Activated effector memory CD4-positive, alpha-beta T cell treated with anti-CD3 and anti-CD28 coated beads, Interleukin-2, amount 50 U/mL, for 16 hours (primary cell): Measurements from ENCODE around the gene DENND4B.
A peak's percentile ranks its signal among the peaks of the same experiment; 100 is the strongest.

Experiments used
- DNase-seq: peaks from one replicate; pipeline ENCODE4 v3.0.0-alpha.2; 2020

The DENND4B gene

DNA sequence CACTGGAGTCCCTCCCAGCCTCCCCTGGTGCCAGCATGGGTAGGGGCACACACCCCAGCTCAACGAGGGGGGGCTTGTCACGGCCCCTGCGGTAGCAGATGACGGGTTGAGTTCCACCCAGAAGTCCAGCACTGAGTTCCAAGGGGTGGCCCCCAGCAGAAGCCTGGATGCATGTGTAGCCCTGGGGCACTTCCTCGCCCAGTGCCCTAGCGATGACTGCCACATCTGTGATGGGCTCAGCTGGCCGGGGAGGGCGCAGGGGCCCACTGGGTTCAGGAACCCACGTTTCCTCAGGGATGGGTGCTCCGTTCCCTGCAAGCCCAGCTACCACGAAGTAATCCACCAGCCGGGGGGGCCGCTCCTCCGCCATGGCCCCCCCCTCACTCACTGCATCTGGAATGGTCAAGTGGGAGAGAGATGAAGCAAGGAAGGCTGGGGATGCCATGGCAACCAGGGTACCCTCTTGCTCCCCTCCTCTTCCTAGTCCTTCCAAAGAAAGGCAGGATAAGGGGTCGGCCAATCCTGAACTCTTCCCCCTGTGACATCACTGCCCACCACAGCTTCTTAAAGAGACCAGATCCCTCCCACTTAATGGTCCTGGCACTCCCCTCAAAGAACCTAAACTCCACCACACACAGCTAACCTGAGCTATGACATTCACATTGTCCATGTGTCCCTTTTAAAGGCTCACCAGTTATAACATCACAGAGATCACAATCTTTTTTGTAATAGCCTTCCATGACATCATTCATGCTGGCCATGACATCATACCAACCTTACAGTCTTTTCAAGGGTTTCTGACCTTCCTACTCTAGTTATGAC is 2.3 kb downstream of the DENND4B start:
- no peak for DNase-seq

DNA sequence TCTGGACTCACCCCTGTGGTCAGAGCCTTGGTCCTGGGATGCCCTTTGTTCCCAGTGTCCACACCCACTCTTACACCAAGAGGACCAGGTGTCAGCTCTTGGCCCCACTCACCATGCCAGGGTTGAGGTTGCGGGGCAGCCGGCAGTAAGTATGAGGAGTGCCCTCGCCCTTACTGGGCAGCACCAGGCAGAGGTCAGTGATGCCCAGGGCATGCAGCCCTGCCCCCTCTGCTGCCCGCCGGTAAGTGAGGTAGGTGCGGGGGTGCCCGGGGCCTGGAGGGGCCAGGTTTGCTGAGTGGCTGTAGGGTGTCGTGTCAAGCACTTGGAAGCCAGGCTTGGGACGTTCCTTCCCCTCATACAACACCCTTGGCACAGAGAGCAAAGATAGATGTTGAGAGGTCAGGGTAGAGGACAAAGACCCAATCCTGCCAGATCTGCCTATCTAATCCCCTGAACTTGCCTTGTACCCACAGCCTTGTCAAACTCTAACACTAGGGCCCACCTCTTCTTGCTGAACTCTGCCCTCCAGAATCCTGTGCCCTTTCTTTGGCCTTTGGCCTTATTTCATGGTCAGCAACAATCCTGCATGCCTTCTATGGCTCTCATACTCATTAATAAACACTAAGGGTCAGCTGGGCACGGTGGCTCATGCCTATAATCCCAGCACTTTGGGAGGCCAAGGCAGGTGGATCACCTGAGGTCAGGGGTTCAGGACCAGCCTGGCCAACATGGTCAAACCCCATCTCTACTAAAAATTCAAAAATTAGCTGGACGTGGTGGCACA is 3.6 kb downstream of the DENND4B start:
- no peak for DNase-seq

GRCh38 chr1:153941826-153942725 is 4.4 kb downstream of the DENND4B start:
- no peak for DNase-seq

DNA sequence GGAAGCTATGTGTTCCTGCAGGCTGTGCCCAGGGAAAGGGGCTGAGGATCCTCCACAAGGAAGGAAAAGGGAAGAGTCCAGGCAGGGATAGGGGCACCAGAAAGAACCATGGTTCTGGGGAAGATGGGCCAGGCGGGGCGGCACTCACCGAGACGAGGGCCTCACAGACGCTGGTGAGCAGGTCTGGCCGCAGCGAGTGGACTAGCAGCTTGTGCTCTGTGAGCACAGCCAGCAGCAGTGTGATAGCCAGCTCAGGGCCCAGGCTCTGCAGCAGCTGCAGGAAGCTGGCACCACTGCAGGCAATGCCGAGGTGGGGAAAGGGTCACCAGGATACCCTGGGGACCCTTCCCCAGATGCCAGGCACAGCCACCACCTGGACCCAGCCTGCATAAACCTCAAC is 5.8 kb downstream of the DENND4B start:
- DNase-seq, result no peak

DNA sequence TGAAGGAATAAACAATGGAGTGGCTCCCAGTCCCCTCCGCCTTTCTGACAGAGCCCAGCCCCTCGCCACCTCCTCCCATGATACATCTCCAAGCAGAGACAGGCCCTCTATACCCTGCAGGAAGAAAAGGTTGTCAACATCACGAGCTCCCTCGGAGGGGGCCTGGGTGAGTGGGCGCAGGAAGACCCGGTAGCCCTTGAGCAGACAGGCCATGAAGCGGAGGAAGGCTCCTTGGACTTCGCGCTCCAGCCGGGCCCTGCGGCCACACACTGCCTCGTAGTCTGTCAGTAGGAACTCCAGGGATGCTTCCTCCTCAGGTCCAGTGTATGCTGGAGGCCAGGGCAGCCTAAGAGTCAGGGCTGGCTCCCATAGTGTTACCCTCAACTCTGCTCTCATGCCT is 7.0 kb downstream of the DENND4B start:
- no peak for DNase-seq

- DNase-seq, result no peak
Measured at GRCh38 chr1:153938996-153939395, 7.5 kb downstream of the DENND4B start.

- no peak for DNase-seq
Measured at GRCh38 chr1:153937331-153937730, 9.2 kb downstream of the DENND4B start.

DNA sequence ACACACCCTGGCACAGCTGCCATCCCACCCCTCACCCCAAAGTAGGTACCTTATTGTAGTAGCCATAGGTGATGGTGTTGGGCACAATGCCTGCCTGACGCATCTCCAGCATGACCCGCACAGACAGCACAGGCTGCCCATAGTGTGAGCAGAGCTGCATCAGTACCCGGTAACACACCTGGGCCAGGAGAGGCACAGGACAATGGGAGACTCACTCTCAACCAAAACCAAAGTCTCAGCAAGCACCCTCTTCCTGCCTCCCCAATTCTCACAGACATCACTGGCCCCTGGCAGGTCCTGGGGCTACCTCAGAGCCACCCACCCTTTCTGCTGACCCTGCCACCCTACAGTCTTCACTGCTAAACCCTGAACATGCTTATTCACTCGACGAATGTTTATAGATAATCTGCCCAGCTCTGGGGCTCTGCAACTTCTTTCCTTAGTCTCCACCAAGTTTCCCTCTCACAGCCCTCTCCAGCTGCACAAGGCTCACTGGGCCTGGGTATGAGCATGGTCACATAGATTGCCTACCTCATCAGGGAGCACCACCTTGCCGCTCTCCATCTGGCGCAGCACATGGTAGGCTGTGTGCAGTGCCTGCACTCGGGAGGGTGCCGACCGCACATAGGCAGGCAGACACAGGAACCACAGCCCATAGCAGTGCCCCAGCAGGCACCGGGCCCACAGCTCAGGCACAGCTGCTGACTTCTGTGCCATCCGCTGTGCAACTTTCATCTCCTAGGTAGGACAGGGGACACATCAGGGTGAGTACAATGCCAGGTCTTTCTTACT is 10.3 kb downstream of the DENND4B start:
- no peak for DNase-seq

- DNase-seq, result peak; percentile 58
Measured at GRCh38 chr1:153934746-153935145, 11.8 kb downstream of the DENND4B start.

DNA sequence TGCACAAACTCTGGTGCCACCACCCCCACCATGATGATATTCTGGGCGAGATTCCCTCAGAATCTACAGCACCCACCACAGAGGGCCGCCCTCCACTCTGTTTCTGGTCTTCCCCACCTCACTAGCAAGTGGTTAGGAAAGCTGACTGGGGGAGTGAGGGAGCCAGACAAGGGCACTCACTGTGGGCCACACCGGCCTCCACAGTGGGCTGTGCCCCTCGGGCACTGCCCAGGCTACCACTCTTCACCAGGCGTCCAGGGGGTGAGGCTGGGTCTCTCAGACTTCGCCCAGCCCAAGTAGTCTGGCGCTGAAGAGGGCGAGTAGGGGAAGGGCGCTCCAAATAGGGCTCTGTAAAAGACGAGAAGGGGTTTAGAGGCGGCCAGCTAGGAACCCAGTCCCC is 12.6 kb downstream of the DENND4B start:
- peak; percentile 52 for DNase-seq

DNA sequence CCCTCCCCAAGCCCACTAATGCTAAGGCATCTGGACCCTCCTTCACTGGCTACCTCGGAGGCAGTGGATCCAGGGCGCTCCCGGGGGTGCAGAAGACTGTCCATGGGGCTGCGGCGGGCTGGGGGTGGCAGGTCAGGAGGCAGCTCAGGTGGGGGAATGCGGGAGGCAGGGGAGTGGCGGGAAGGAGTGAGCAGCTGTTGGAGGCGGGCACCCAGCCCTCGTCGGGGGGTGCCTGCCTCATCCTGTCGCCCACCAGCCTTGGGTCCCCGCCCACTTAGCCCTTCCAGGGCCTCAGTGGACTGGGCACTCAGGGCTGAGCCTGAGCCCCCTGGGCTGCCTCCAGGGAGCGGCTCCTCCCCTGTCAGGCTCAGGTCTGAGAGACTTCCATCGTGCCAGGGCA is 13.1 kb downstream of the DENND4B start:
- no peak for DNase-seq

DNA sequence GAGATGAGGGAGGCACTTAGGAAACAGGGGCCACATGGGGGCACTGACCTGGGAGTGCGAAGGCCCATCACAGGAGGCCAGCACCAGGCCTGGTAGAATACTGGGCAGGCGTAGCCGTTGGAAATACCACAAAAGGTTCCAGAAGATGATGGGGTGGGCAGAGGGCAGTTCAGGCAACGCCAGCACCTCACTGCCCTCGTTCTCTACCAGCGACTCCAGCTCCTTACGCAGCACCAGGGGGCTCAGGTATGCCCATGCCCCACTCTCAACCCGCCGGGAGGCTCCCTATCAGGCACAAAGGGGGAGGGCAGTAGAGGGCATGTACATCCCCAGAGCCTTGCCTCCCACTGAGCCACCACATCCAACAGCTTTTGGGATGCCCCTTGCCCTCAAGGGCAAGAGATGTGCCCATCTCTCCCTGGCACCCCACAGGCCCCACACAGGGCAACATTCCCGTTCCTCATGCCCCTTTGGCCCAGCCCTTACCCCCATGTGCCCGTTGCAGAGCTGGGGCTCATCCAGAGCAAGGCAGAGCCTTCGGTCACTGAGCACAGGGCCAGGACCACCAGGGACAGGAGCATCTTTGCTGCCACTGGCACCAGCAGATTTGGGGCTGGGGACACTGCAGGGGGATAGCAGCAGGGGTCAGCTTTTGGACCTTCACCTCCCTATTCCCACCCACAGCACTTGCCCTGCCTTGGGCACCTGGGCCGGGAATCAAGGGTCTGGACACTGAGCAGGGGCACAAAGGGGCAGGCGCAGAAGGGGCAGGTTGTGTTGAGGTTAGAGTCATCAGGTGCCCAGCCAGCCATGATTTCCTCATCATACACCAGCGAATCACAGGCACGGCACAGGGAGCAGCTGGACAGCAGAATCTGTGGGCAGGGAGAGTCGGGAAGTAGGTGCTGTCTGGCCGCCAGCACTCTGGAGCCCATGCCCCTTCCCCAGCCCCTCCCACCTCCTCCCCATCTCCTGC is 14.1 kb downstream of the DENND4B start:
- peak; percentile 33 for DNase-seq

GRCh38 chr1:153929981-153930948 is 16.3 kb downstream of the DENND4B start:
- peak; percentile 55 for DNase-seq

- DNase-seq, result no peak
Measured at GRCh38 chr1:153929426-153929825, 17.1 kb downstream of the DENND4B start.

DNA sequence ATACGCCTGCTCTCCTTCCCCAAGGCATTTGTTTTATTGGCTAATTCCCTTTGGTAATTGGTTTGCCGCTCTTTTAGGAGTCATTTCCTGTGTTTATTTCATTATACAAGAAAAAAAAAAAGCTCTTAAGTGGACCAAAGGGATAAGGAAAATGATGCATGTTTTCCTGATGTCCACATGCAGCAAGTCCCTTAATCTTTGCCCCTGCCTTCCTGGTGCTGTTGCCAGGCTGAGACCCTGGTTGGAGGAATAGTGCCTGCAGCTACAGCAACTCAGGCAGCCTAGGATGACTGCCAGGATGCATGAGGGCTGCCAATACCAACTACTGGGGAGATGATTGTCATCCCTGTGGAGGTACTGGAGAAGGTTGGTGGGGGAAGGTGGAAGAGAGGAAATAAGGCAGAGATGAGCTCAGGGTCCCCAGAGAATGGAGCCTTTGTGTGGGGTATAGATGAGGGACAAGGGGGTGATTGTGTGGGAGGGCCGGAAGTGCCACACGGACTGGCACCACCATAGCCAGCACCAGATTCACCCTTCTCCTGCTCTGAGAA is 17.7 kb downstream of the DENND4B start:
- DNase-seq, result peak; percentile 30

- DNase-seq, result peak; percentile 10
Measured at GRCh38 chr1:153928245-153928644, 18.3 kb downstream of the DENND4B start.

DNA sequence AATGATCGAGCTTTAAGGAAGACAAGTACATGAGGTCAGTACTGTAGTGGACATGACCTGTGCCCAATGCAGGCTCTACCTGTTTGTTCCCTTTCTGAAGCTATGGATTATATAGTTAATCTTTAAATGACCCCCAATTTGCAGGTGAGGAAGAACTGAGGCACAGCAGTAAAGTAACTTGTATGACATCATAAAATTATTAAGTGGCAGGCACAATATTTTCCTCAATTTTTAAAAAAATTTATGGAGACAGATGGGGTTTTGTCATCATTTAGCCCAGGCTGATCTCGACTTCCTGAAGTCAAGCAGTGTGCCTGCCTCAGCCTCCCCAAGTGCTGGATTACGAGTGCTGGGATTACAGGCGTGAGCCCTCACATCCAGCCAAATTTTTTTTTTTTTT is 20.1 kb downstream of the DENND4B start:
- DNase-seq, result no peak

- DNase-seq, result peak; percentile 99
Measured at GRCh38 chr1:153922972-153923925, 23.3 kb downstream of the DENND4B start, which contains the start of gene GATAD2B. GATAD2B (minus strand) TSS chr1:153922972; CDS start chr1:153828347, 94,625 bp downstream.
